DOHH2 (cell line): ENCODE results near the gene DLEC1.

Experiments used
- H3F3A ChIP-seq: fragments of 200-600 bp; sonication (generic), shearing (Covaris generic); 2 replicates; pipeline ENCODE4 v1.6.0; 2016; ENCODE audit warnings: antibody characterized with exemption, mild to moderate bottlenecking; ENCODE audit not compliant: control insufficient read depth, insufficient read depth
- H3K27ac ChIP-seq: fragments of 200-600 bp; sonication (generic); 2 replicates; pipeline ENCODE4 v1.5.1; 2014; ENCODE audit warnings: low read depth, mild to moderate bottlenecking, low read length, moderate library complexity
- H3K27me3 ChIP-seq: fragments of 200-600 bp; sonication (generic); 2 replicates; pipeline ENCODE4 v1.6.1; 2014; ENCODE audit warnings: mild to moderate bottlenecking, low read length, mixed read lengths; ENCODE audit not compliant: control insufficient read depth
- H3K36me3 ChIP-seq: fragments of 200-600 bp; sonication (generic); 2 replicates; pipeline ENCODE4 v1.6.1; 2014; ENCODE audit warnings: mild to moderate bottlenecking, low read length, moderate library complexity, mixed read lengths; ENCODE audit not compliant: control insufficient read depth
- H3K4me1 ChIP-seq: fragments of 200-600 bp; sonication (generic); 2 replicates; pipeline ENCODE4 v1.6.1; 2014; ENCODE audit warnings: mild to moderate bottlenecking, low read length, mixed read lengths; ENCODE audit not compliant: control insufficient read depth
- H3K4me2 ChIP-seq: fragments of 200-600 bp; sonication (generic); 2 replicates; pipeline ENCODE4 v1.6.0; 2014; ENCODE audit warnings: mild to moderate bottlenecking, low read length, moderate library complexity
- H3K4me3 ChIP-seq: fragments of 200-600 bp; sonication (generic); 2 replicates; pipeline ENCODE4 v1.5.1; 2014; ENCODE audit warnings: mild to moderate bottlenecking, low read length, mixed read lengths
- H3K79me2 ChIP-seq: fragments of 200-600 bp; sonication (generic); 2 replicates; pipeline ENCODE4 v1.6.1; 2014; ENCODE audit warnings: mild to moderate bottlenecking, low read length, mixed read lengths; ENCODE audit not compliant: control insufficient read depth
- H3K9me2 ChIP-seq: fragments of 200-600 bp; sonication (generic); replicated peaks from 2 replicates; pipeline ENCODE4 v1.6.1; 2014; ENCODE audit warnings: mild to moderate bottlenecking, low read length, mixed read lengths; ENCODE audit not compliant: control insufficient read depth
- H3K9me3 ChIP-seq: fragments of 200-600 bp; sonication (generic); 2 replicates; pipeline ENCODE4 v1.6.1; 2014; ENCODE audit warnings: antibody characterized with exemption, low read length, mixed read lengths; ENCODE audit not compliant: control insufficient read depth, insufficient read depth
- H4K20me1 ChIP-seq: fragments of 200-600 bp; sonication (generic); 2 replicates; pipeline ENCODE4 v1.6.0; 2014; ENCODE audit warnings: low read depth, mild to moderate bottlenecking, antibody characterized with exemption, low read length, moderate library complexity; ENCODE audit not compliant: control insufficient read depth, insufficient read depth
- CTCF ChIP-seq: fragments of 200-600 bp; sonication (generic); IDR thresholded peaks from one replicate; pipeline ENCODE4 v1.5.1; 2014; ENCODE audit warnings: antibody characterized with exemption, mild to moderate bottlenecking, low read depth, low read length; ENCODE audit not compliant: poor library complexity, severe bottlenecking
- EZH2phosphoT487 ChIP-seq: fragments of 200-600 bp; sonication (generic); IDR thresholded peaks from 2 replicates; pipeline ENCODE4 v1.6.1; 2017; ENCODE audit warnings: borderline replicate concordance, mild to moderate bottlenecking, antibody characterized with exemption, low read length, moderate library complexity, mixed read lengths

The DLEC1 gene

GRCh38 chr3:38006031-38006430, 33.0 kb upstream of the DLEC1 start:
- TF ChIP-seq CTCF = no peak
- TF ChIP-seq EZH2phosphoT487 = no peak
- Histone ChIP-seq H3K4me1 (no peaks in the 10 kb centered on the region), H3K9me2 (no peaks in the 10 kb centered on the region), H3K79me2 (no peaks in the 10 kb centered on the region), H3K27ac (no peak overlapping the region), H3K4me2 (no peak overlapping the region), H4K20me1 (no peaks in the 10 kb centered on the region), H3K4me3 (no peak overlapping the region), H3K36me3 (peaks cover 13% of the 10 kb centered on the region; the same call in 1 of the 2 replicates), H3K27me3 (no peaks in the 10 kb centered on the region), H3F3A (no peaks in the 10 kb centered on the region), H3K9me3 (no peaks in the 10 kb centered on the region)

GRCh38 chr3:38006445-38006995, 32.5 kb upstream of the DLEC1 start:
- Histone ChIP-seq H3K4me1 (no peaks in the 10 kb centered on the region), H4K20me1 (no peaks in the 10 kb centered on the region), H3K27ac (no peak overlapping the region), H3K4me2 (no peak overlapping the region), H3K36me3 (peaks cover 10% of the 10 kb centered on the region; the same call in 1 of the 2 replicates), H3K9me3 (no peaks in the 10 kb centered on the region), H3F3A (no peaks in the 10 kb centered on the region), H3K27me3 (no peaks in the 10 kb centered on the region), H3K9me2 (no peaks in the 10 kb centered on the region), H3K4me3 (no peak overlapping the region), H3K79me2 (no peaks in the 10 kb centered on the region)
- no peak for TF ChIP-seq CTCF
- no peak for TF ChIP-seq EZH2phosphoT487

DNA sequence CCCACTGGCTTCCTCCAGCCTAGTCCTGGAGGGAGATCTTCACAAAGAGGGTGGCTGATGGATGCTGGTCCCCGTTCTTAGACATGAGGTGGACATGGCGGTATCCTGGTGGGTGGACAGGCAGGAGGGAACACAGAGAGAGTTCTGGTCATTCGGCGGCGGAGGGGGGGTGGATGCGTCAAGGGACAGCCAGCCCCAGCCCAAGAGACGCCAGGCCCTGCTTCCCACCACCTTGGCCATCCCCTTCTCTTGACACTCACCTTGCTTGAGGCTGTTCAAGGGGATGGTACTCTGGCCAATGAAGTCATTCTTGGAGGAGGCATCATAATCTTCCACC, 31.3 kb upstream of the DLEC1 start:
- H3K4me2 ChIP-seq = no peak overlapping the region
- no peak overlapping the region for H3K27ac ChIP-seq
- no peaks in the 10 kb centered on the region for H4K20me1 ChIP-seq
- no peaks in the 10 kb centered on the region for H3F3A ChIP-seq
- no peaks in the 10 kb centered on the region for H3K9me3 ChIP-seq
- peaks cover 6% of the 10 kb centered on the region; the same call in 1 of the 2 replicates for H3K36me3 ChIP-seq
- H3K79me2 ChIP-seq = no peaks in the 10 kb centered on the region
- H3K4me3 ChIP-seq = no peak overlapping the region
- no peaks in the 10 kb centered on the region for H3K9me2 ChIP-seq
- H3K4me1 ChIP-seq = no peaks in the 10 kb centered on the region
- no peaks in the 10 kb centered on the region for H3K27me3 ChIP-seq
- TF ChIP-seq CTCF (no peak), EZH2phosphoT487 (no peak)
